Measurements from ENCODE around the gene OTOS.
A peak's percentile ranks its signal among the peaks of the same experiment; 100 is the strongest.

The OTOS gene

DNA sequence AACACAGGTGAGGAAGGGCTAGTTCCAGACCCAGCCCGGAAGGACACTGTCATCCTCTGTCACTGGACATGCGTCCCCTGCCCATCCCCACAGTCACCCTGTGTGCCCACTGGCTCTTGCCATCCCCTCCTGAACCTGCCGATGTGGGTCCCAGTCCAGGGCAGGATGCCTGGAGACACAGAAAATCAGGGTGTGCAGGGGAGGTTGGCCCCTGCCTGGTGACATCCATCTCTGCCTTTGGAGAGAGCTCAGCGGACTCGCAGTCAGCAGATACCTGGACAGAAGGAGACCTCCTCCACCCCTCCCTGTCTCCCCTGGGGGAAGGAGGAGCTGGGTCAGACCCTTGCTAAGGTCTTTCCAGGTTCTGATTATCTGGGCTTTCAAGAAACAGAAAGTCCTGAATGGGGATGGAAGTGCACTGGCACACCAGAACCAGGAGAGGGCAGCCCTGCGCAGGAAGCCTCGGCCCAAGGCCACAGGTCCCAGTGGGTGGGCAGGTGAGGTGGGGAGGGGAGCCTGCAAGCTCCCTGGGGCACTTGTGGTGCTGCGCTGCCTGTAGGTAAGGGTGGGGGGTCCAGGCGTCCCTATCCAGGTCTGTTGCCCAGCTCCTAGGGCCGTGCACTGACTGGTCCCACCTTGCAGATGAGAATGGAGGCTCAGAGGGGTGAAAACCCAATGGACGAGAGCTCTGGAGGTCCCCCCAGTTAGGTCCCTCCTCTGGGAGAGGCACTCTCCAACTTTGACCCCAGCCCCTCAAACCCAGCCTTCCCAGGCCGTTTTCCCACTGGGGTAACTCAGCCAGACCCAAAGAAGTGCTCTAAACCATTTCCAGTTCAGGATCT is 9.7 kb upstream of the OTOS start:
- DNase-seq, result peak in 1 of 2 experiments; percentile 5

DNA sequence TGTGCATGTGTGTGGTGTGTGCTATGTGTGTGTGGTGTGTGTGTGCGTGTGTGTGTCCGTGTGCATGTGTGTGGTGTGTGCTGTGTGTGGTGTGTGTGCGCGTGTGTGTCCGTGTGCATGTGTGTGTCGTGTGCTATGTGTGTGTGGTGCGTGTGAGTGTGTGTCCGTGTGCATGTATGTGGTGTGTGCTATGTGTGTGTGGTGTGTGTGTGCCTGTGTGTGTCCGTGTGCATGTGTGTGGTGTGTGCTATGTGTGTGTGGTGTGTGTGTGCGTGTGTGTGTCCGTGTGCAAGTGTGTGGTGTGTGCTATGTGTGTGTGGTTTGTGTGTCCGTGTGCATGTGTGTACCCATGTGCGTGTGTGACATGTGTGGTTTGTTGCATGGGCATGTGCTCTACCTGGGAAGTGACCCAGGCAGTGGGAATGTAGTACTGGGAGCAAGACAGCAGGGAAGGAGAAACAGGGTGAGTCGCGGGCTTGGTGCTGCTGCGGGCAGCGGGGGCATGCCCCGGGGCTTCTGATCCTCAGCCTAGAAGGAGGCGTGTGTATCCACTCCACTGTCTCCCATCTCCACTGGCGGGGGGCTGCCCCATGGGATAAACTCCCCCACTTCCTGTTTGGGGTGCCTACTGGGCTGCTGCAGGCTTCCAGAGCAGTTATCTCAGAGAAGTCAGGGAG is 7.6 kb upstream of the OTOS start:
- DNase-seq, result no peak

DNA sequence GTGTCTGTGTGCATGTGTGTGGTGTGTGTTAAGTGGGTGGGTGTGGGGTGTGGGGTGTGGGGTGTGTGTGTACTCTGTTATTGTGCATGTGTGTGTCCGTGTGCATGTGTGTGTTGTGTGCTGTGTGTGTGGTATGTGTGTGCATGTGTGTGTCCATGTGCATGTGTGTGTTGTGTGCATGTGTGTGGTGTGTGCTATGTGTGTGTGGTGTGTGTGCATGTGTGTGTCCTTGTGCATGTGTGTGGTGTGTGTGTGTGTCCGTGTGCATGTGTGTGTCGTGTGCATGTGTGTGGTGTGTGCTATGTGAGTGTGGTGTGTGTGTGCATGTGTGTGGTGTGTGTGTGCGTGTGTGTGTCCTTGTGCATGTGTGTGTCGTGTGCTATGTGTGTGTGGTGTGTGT is 6.9 kb upstream of the OTOS start:
- DNase-seq, result no peak

DNA sequence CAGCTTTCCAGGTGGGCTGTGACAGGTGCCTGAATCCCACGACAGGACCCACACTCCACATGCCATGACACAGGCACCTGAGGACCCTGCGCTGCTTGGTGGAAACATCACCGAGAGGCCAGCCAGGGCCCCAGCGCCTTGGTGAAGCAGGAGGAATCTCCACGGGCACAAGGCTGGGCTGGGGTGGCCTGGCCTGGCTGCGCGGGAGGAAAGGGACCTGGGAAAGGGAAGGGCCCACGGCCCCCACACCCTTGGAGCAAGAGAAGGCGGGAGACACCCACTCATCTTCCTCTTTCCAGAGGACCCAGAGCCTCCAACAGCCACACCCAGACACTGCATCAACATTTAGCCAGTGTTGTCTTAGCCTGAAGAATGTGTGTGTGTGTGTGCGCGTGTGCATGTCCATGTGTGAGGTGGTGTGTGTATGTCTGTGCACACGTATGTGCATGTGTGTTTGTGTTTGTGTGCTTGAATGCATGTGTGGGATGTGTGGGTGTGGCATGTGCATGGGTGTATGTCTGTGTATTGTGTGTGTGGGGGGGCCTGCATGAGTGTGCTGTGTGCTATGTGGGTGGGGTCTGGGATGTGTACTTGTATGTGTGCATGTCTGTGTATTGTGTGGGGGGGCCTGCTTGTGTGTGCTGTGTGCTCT is 6.3 kb upstream of the OTOS start:
- DNase-seq, result no peak

DNA sequence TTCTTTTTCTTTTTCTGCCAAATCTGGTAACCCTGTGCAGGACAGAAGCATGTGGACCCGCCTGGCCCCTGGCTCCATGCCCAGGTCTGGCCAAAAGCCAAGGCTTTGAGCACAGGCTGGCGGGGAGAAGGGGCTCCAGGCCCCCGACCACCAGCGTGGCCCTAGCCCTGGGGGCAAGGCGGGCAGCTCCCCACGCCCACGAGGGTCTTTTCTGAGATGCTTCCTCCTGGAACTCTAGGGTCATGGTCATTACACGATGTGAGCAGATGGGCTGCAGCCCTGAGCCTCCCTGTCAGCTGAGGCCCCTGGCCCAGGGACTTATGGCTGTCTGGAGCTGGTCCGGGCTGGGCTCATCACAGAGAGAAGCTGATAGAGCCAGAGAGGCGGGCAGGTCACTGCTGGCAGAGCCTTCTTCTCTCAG is 5.7 kb upstream of the OTOS start:
- peak in 1 of 2 experiments; percentile 34 for DNase-seq

DNA sequence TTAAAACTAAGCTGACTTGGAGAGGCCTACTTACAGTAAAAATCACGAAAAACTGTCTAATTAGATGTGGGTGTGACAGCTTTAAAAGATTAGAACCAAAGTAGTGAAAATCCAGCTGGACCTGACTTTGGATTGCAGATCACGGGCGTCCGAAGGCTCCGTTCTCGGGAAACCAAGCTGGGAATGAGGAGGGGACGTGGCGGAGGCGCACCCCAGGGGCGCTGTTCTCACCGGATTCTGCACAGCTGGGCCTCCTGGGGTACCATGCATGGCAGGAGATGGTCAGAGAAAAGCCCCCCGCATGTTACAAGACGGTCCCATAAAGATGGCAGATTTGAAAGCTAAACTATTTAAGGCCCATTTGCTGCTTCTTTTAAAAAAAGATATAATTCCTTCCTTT is 5.0 kb upstream of the OTOS start:
- no peak for DNase-seq

DNA sequence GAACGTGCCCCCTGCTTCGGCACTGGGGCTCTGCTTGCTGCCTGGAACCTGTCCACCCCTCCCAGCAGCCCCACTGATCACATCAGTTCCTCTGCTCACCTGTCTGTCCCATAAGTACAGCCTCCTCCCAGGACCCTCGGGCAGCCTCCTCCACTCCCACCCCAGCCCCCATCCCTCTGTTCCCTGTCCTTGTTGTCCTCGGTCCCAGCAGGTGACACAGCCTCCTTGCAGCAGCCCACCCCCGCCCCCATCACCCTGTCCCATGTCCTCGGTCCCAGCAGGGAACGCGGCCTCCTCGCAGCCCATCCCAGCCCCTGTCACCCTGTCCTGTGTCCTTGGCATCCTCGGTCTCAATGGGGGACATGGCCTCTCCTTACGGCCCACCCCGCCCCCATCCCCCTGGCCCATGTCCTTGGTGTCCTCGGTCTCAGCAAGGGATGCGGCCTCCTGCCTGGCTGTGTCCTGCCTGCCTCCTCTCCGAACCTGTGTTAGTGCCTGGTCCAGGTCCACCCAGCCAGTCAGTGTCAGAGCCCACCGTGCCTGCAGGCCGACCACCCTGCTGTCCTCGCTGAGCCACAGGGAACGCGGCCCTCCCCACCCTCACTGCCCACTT is 4.3 kb upstream of the OTOS start:
- no peak for DNase-seq

DNA sequence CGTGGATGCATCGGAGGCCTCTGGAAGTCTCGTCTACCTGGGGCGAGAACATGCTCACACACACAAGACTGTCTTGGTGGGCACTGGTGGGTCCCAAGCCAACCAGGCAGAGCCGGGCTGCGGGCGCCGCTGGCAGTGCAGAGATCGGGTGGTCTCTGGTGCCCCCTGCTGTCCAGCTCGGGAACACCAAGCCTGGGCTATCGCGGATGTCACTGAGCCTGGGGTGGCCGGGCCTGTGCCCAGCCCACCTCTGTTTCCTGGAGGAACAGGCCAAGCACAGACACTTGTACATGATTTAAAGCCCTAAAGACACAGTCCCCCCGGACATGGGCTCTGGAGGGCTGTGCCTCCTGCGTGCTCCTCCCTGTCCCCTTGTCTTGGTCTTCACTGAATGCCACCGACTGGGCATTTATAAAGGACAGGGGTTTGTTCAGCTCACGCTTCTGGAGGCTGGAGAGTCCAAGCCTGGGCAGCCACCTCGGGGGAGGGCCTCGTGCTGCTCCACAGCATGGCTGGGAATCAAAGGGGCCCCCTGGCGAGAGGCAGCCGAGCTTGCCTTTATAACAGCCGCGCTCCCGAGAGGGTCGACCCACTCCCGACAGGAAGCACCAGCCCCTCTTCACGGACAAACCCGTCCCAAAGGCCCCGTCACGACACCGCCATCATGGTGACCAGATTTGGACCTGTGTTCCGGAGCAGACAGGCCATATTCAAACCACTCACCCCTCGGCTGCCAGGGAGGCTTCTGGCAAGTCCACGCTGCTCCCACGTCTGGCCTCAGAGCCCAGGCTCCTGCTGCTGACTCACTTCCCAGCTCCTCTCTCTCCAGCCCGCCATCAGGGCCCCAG is 3.6 kb upstream of the OTOS start:
- peak in 1 of 2 experiments; percentile 16 for DNase-seq

DNA sequence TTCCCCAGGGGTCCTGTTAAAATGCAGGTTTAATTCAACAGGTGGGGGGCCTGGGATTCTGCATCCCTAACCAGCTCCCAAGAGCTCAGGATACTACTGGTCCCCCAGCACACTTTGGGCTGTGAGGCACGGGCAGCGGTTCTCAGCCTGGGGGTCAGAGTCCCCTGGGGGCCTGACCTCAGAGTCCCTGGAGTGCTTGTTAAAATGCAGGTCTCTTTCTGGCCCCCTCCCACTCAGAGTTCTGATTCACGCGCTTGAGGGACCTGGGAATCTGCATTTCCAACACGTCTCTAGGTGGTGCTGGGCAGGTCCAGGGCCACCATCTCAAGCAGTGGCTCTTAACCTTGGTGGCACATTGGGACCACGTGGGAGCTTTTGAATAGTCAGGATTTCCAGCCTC is 2.8 kb upstream of the OTOS start:
- DNase-seq, result no peak

DNA sequence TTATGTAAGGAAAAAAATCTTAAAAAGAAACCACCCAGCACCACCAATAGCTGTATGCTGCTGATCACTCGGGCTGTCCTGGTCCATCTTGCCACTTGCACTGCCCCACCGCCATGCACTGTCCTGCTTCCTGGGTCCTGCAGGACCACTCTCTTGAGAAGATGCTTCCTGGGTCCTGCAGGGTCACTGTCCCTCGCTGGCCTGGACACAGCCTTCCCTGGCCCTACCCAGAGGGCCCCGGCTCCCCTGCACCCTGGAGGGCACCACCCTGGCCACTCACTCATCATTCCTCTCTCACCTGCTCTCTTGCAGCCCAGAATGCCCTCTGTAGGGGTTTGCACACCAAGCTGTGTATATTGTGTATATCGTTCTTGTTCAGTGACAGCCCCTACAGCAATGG is 2.4 kb upstream of the OTOS start:
- DNase-seq, result no peak

DNA sequence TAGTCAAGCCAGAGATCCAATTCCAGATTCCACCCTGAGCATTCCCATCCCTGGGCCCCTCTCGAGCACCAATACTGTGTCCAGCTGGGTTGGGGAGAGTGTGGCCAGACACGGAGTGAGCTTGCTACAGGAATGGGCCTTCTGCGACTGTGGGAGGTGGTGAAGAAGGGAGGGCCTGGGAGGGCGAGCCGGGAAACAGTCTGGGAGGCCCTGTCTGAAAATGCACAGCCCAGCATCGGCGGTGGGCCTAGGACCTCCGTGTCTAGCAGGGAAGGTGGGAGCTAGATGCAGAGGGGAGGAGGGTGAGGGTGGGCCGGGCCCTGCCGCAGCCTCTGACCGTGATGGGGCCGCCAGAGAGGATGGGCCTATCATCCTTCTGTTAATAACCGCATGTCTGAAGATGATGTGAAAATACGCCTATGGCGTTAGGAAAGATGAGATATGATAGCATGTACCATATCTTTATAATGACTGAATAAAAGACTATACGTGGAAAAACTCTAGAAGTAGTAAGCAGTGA is 1.9 kb upstream of the OTOS start:
- DNase-seq, result no peak

DNA sequence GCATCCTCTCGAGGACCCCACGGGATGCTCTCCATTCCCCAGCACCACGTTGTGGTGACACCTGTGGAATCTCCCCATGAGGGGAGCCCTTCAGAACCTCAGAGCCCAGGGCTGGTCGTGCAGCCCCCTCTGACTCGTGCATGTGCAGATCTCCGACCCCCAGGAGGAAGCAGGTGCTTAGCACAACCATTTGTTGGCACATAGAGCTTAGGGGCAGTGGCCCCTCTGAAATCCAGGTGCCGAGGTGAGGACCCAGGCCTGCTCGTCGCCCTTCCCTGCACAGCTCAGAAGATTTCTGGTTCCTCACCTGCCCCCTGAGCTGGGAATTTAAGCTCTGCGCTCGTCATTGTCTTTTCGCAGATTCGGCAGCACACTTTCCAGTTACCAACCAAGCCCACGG is 1.3 kb upstream of the OTOS start:
- DNase-seq, result no peak

DNA sequence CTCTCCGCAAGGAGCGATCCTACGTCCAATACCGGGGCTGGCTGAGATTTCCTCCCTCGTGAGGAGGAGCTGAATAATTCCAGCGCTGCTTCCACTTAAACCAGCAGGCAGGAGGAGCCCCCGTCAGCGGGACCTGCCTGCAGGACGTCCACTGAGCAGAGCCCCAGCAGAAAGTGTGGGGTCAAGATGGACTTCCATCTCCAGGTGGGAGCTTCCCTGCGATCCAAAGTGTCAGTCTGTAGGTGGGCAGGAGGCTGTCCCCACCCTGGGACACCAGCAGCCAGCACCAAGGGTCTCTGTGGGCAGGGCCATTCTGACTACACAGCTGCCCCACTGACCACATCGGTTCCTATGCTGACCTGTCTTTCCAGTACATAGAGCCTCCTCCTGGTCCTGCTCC is 462 bp upstream of the OTOS start:
- no peak for DNase-seq

DNA sequence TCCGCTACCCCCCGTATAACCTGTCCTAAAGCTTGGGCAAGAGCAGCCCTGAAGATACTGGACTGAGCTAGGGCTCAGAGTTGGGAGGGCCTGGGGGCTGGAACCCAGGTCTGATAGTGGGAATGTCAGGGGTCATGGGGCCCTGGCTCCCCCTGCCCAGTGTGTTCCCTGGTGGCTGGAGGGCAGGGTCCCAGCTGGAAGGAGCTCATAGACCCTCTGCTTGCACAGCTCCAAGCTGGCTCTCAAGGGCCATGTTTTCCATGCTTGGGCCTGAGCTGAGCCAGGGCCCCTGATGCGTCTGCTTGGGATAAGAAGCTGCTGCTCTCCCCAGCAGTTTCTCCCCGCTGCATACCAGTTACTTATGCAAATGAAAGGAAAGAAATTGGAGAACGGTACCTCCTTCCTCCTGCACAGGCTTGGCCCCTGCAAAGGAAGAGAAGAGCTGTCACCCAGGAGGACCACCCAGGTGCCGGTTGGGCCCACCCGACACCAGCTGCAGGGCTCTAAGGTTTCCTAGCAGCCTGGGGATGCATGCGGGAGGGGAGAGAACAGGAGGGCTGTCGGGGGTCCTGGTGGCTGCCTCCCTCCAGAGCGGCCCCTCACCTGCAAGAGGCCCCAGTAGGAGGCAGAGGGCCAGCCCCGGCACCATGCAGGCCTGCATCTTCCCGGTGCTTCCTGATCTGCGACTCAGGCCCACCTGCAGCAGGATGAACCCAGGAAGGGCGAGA is 628 bp downstream of the OTOS start:
- no peak for DNase-seq

DNA sequence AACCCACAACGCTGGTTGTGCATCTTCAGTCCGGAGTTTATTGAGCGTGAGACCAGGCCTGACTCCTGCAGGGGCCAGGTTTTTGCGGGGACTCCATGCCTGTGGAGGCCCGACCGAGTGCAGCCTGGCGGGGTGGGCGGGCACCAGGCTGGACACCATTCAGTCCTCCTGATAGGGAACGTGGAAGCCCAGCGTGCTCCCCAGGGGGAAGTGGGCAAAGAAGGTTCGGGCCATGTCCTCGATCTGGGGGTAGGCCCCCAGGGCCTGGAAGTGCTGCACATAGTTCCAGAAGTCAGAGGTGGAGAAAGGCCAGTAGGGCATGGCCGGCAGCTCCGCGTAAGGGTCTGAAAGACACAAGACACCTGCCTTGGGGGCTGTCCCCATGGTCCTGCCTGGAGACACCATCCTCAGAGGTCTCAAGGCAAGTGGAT is 1.4 kb downstream of the OTOS start:
- no peak for DNase-seq

DNA sequence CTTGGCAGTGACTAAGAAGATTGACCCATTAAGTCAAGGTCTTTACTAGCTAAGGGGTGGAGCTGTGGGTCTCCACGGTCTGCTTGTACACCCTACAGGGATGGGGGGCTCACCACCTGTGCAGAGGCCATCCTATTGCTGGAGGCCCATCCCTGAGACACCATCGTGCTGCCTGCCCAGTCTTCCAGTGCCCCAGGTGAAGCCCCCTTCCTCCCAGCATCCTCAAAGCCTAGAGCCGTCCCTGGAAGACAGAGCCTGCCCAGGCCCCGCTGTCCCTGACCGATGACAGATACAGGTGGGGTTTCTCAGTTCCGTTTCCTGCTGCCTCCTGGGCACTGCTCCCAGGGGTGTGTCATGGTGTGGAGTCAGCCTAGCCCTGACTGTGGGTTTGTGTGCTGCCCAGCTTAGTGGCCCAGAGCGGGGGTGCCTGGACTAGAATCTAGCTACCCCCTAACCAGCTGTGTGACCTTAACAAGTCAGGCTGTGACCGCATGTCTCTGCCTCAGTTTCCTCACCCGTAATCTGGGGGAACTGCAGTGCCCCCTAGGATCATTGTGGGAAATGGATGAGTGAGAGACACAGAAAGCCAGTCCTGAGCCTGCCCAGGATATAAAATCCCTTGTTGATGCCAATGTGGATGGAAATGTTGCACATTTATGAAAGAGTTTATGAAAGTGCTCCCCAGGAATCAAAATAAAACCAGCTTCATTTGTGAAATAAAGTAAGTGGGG is 2.0 kb downstream of the OTOS start:
- DNase-seq, result no peak

DNA sequence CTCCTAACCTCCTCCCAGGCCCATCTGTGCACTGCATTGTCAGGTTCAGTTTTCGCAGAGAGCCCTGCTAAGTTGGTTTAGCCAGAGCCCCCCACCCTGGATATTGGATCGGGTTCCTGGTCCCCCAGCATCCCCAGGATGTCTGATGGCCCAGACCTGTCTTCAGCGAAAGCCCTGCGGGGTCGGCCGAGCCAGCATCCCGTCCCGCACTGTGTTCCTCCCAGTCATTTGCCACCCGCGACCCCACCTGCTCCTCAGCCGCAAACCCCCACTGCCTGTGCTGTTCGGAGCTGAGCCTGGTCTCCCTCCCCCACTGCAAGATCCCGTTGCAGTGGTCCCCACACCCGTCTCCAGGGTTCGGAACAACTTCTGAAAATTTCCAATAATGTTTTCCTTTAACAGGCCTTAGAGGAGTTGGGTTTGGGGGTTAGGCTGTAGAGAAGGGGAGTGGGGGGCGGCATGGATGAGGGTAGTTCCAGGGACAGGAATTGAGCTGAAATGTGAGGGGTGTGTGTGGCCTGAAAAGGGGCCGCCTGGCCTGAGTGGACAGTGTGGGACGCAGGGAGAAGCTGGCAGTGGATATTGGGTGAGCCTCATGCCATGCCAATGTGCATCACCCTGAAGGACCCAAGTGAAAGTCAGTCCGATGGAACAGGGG is 2.7 kb downstream of the OTOS start:
- no peak for DNase-seq

DNA sequence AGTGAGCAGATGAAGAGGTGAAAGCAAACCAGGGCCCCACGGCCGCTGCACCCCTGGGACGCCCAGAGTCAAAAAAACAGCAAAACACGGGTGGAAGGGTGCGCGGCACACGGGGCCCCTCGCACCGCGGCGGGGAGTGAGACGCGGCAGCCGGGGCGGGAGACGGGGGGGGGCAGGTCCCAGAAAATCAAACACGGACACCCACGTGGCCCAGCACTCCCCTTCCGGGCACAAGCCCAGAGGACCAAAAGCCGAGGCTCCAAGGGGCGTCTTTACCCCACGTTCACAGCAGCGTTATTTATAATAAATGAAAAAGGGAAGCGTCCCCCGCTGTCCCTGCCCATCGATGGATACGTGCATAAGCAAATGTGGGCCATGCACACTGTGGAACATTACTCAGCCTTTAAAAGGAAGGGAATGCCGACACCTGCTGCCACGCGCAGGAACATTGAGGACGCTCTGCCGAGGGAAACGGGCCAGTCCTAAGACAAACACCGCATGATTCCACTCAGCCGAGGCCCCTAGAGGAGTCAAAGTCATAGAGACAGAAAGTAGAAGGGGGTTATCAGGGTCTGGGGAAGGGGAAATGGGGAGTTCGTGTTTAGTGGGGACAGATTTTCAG is 3.7 kb downstream of the OTOS start:
- no peak for DNase-seq

DNA sequence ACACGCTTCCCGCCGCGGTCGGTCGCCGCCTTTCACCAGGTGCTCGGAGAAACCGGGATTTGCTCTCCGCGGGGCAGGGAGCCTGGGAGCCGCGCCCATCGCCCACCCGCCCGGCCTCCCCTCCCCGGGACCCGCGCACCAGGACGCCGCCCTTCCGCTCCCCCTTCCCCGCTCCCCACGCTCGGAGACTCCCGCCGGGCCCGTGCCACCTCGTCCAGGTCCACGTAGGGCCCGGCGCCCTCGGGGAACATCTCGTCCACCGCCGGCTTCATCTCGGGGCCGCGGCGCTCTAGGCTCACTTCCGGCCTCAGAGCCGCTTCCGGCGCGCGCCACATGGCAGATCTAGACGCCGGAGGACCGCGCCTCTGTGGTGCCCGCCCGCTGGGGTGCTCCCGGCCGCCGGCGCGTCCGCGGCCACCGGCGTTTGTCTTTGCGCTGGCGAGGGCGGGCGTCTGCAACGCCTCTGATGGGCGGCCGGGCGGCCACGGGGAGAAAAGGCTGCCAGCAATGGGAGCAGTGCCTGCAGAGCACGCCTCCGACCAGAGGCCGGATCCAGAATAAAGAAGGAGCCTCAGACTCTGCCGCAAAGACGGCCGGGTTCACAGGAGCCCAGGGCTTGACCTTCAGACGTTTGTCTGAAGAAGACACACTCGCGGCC is 4.3 kb downstream of the OTOS start, which contains the start of gene COPS9:
Gene COPS9 (minus strand): TSS at position 293 of the 658 bp plus-strand sequence. CDS start 21 bp downstream, at position 272.
- peak in 1 of 2 experiments; percentile 16 for DNase-seq
